ENCODE data around the gene TMEM62. TPM values are rescaled to one million over a fixed set of nuclear protein-coding genes. Genes with fewer than 3 reads are reported as not detected.

Gene TMEM62
- total RNA-seq, 1 experiment from 2014 or later: 7.2 TPM

- no peak overlapping the region for H3K27ac ChIP-seq (ENCODE audit: insufficient read length, low read depth, low read length)
Measured at GRCh38 chr15:43151688-43152087, 18.3 kb downstream of the TMEM62 start.

More at GRCh38 chr15:43151688-43152087, 18.3 kb downstream of the TMEM62 start:
- Histone ChIP-seq H3K4ac (ENCODE audit: low read depth, low read length) (no peak overlapping the region), H2BK120ac (ENCODE audit: low read depth, low read length, poor library complexity, severe bottlenecking) (no peak overlapping the region), H3K4me2 (ENCODE audit: insufficient read depth, insufficient read length, low read length) (no peak overlapping the region), H3K14ac (ENCODE audit: insufficient read depth, low read length) (no peak overlapping the region), H2AFZ (ENCODE audit: low read length) (no peak overlapping the region), H3K4me1 (ENCODE audit: insufficient read depth, low read length) (no peaks in the 10 kb centered on the region), H2BK20ac (ENCODE audit: low read depth, low read length, poor library complexity, severe bottlenecking) (no peak overlapping the region), H2BK15ac (ENCODE audit: low read depth, low read length) (no peak overlapping the region), H3T11ph (ENCODE audit: low read length) (no peak overlapping the region), H3K27me3 (ENCODE audit: insufficient read depth, low read length) (no peaks in the 10 kb centered on the region), H4K91ac (ENCODE audit: insufficient read length, low read depth, low read length) (no peak overlapping the region), H4K8ac (replicated peaks; ENCODE audit: insufficient read length, low read depth, low read length) (no peak overlapping the region), H2AK5ac (ENCODE audit: insufficient read length, low read length) (no peak overlapping the region), H3K9me3 (ENCODE audit: control insufficient read depth, low read depth, low read length) (no peaks in the 10 kb centered on the region), H2BK12ac (ENCODE audit: insufficient read length, low read depth, low read length) (no peak overlapping the region), H3K56ac (ENCODE audit: insufficient read length, low read depth, low read length) (no peak overlapping the region), H2BK5ac (ENCODE audit: insufficient read length, low read length) (no peak overlapping the region), H3K79me1 (ENCODE audit: insufficient read depth, low read depth, low read length, poor library complexity, severe bottlenecking) (no peaks in the 10 kb centered on the region), H3K23ac (ENCODE audit: insufficient read length, low read depth, low read length) (no peak overlapping the region), H4K20me1 (ENCODE audit: control insufficient read depth, insufficient read depth, insufficient read length) (no peaks in the 10 kb centered on the region), H4K5ac (ENCODE audit: insufficient read length, low read depth, low read length) (no peak overlapping the region), H3K79me2 (ENCODE audit: insufficient read depth, low read length) (no peaks in the 10 kb centered on the region), H3K18ac (ENCODE audit: insufficient read length, low read depth, low read length) (no peak overlapping the region), H3K23me2 (ENCODE audit: insufficient read length, low read depth, low read length, poor library complexity, severe bottlenecking) (no peaks in the 10 kb centered on the region), H3K9ac (ENCODE audit: extremely low read depth, insufficient read length, low read length) (no peak overlapping the region)
- Mint-ChIP-seq H3K4me3 (no peak overlapping the region), H3K4me1 (peaks cover 0 to 2% of the 10 kb centered on the region in 2 experiments; a peak in 1 of 4 replicates), H3K9me3 (no peaks in the 10 kb centered on the region), H3K36me3 (ENCODE audit: insufficient read depth in 1 of 3, low read depth in 3 of 3) (peaks cover 0 to 12% (median 0%) of the 10 kb centered on the region in 3 experiments; a peak in 2 of 7 replicates), H3K27me3 (ENCODE audit: low read depth) (no peaks in the 10 kb centered on the region), H3K27ac (no peak overlapping the region)
- no peak for DNase-seq
- no peak for TF ChIP-seq CTCF (conservative IDR thresholded peaks at IDR 0.05)
- WGBS (ENCODE audit: extremely low coverage, insufficient read length, low lambda C conversion rate): no CpG with 5 or more reads among the region's 2 CpGs

Measured in H9 (cell line).